ENCODE measurements around the gene TMEM18.

TMEM18 gene

GRCh38 chr2:620471-621302 is 56.5 kb downstream of the TMEM18 start:
- no peaks in the 10 kb centered on the region for H3K27me3 Mint-ChIP-seq
- H3K27ac Mint-ChIP-seq, result no peak overlapping the region
- no peaks in the 10 kb centered on the region for H3K4me1 Mint-ChIP-seq (ENCODE audit: low read depth)
- H3K9me3 Mint-ChIP-seq (ENCODE audit: low read depth), result peaks cover 9% of the 10 kb centered on the region
- no peaks in the 10 kb centered on the region for H3K36me3 Mint-ChIP-seq
- no peak overlapping the region for H3K4me3 Mint-ChIP-seq

DNA sequence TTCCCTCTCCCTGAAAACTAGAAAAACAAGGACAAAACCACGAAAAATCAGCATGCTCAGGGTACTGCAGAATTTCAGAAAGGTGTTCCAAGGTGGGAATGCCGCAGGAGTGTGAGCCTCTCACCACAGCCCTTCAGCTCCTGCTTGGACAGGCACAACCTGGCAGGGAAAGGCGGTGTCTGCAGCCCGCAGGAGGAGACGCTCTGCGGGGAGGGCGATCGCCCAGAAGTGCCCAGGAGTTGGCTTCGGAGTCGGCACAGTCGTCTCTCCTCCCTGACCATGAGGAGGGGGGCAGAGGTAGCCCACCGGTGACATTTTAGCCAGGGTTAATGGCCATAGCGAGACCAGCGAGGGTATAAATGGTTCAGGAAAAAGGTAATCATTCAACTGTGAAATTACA is 57.2 kb downstream of the TMEM18 start:
- Mint-ChIP-seq H3K27me3 (no peaks in the 10 kb centered on the region), H3K27ac (no peak overlapping the region), H3K4me3 (no peak overlapping the region), H3K4me1 (ENCODE audit: low read depth) (no peaks in the 10 kb centered on the region), H3K36me3 (no peaks in the 10 kb centered on the region), H3K9me3 (ENCODE audit: low read depth) (peaks cover 9% of the 10 kb centered on the region)

DNA sequence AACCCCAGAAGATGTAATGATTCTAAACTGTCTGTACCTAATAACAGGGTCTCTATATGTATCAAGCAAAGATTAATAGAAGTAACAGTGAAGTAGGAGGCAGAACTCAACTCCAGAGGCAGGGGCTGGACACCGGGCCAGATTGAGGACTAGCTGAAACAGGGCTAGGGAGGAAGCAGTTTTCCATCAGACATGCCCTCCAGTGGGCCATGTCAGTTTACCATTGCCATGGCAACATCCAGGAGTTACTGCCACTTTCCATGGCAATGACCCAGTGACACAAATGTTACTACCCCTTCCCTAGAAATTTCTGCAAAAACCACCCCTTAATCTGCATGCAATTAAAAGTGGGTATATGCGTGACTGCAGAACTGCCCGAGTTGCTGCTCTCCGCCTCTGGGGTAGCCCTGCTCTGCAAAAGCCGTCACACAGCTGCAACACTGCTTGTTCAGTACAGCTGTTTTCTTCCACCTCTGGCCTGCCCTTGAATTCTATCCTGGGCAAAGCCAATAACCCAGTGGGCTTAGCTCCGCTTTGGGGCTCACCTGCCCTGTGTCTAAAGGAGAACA is 58.7 kb downstream of the TMEM18 start:
- no peaks in the 10 kb centered on the region for H3K36me3 Mint-ChIP-seq
- H3K4me3 Mint-ChIP-seq, result no peak overlapping the region
- no peak overlapping the region for H3K27ac Mint-ChIP-seq
- H3K27me3 Mint-ChIP-seq, result no peaks in the 10 kb centered on the region
- H3K4me1 Mint-ChIP-seq (ENCODE audit: low read depth), result no peaks in the 10 kb centered on the region
- peaks cover 9% of the 10 kb centered on the region for H3K9me3 Mint-ChIP-seq (ENCODE audit: low read depth)

DNA sequence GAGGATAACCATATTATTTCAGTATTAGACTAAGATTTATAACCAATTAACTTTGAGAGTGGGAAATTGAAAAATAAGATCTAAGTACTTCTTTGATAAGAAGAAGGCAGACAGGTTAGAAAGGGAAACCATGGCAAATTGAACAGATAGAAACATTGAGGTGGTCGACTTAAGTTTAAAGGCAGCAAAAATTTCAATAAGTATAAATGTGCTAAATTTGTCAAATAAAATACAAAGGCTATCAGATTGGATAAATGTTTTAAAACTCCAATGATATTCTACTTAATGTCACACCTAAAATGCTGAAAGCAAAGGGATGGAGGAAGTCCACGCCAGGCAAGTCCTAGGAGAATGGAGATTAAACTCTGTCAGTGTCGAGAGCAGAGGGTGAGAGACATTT is 59.2 kb downstream of the TMEM18 start:
- Mint-ChIP-seq H3K4me3 (no peak overlapping the region), H3K27me3 (no peaks in the 10 kb centered on the region), H3K4me1 (ENCODE audit: low read depth) (no peaks in the 10 kb centered on the region), H3K36me3 (no peaks in the 10 kb centered on the region), H3K27ac (no peak overlapping the region), H3K9me3 (ENCODE audit: low read depth) (peaks cover 9% of the 10 kb centered on the region)
